ENCODE data around the gene ESX1. TPM values are rescaled to one million over a fixed set of nuclear protein-coding genes. Genes with fewer than 3 reads are reported as not detected.
A peak's percentile ranks its signal among the peaks of the same experiment; 100 is the strongest.
"Not testable (repeated sequence)": the region's sequence is repeated elsewhere in the genome, so short reads cannot be mapped to it uniquely, and the experiment has no call there.

The ESX1 gene
- total RNA-seq, 1 donor from 2014 or later, result not detected

DNA sequence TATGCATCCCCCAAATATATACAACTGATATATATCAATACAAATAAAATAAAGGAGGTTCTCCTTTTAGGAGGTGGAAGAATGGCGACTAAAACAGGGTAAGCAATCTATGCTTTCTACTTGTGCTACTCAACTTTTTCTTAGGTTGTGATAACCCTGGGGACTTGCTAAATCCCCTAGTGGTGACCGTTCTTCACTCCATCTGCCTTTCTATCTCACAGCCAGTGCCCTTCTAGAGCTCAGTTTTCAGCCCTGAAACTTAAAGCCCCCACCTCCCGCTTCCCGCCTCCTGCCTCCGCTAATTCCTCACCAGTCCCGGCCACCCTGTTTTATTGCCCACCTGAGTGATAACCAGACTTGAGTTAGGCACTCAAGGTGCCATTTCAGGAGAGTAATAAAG is 15.5 kb upstream of the ESX1 start:
- H3K36me3 Mint-ChIP-seq (ENCODE audit: unreplicated experiment), result no peaks in the 10 kb centered on the region
- H3K27me3 Mint-ChIP-seq (ENCODE audit: unreplicated experiment), result no peaks in the 10 kb centered on the region
- H3K4me3 Mint-ChIP-seq (ENCODE audit: unreplicated experiment), result no peak overlapping the region
- peaks cover 3% of the 10 kb centered on the region for H3K4me1 Mint-ChIP-seq (ENCODE audit: low read depth, unreplicated experiment)
- H3K27ac Mint-ChIP-seq (ENCODE audit: unreplicated experiment), result no peak overlapping the region
- no peak for DNase-seq
- H3K9me3 Mint-ChIP-seq (ENCODE audit: unreplicated experiment), result no peaks in the 10 kb centered on the region
- TF ChIP-seq, protein P1, sequence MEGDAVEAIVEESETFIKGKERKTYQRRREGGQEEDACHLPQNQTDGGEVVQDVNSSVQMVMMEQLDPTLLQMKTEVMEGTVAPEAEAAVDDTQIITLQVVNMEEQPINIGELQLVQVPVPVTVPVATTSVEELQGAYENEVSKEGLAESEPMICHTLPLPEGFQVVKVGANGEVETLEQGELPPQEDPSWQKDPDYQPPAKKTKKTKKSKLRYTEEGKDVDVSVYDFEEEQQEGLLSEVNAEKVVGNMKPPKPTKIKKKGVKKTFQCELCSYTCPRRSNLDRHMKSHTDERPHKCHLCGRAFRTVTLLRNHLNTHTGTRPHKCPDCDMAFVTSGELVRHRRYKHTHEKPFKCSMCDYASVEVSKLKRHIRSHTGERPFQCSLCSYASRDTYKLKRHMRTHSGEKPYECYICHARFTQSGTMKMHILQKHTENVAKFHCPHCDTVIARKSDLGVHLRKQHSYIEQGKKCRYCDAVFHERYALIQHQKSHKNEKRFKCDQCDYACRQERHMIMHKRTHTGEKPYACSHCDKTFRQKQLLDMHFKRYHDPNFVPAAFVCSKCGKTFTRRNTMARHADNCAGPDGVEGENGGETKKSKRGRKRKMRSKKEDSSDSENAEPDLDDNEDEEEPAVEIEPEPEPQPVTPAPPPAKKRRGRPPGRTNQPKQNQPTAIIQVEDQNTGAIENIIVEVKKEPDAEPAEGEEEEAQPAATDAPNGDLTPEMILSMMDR (IDR thresholded peaks at IDR 0.05; ENCODE audit: partially characterized antibody, unreplicated experiment), result no peak

GRCh38 chrX:104255465-104255864 is 732 bp upstream of the ESX1 start:
- H3K27ac Mint-ChIP-seq (ENCODE audit: unreplicated experiment), result no peak overlapping the region
- H3K36me3 Mint-ChIP-seq (ENCODE audit: unreplicated experiment), result no peaks in the 10 kb centered on the region
- no peak overlapping the region for H3K4me3 Mint-ChIP-seq (ENCODE audit: unreplicated experiment)
- DNase-seq, result no peak
- H3K27me3 Mint-ChIP-seq (ENCODE audit: unreplicated experiment), result peaks cover 8% of the 10 kb centered on the region
- TF ChIP-seq, protein P1 (IDR thresholded peaks at IDR 0.05; ENCODE audit: partially characterized antibody, unreplicated experiment), result no peak
- H3K9me3 Mint-ChIP-seq (ENCODE audit: unreplicated experiment), result no peaks in the 10 kb centered on the region
- no peaks in the 10 kb centered on the region for H3K4me1 Mint-ChIP-seq (ENCODE audit: low read depth, unreplicated experiment)

GRCh38 chrX:104253567-104254441 is 929 bp downstream of the ESX1 start:
- Mint-ChIP-seq H3K27me3 (ENCODE audit: unreplicated experiment) (peaks cover 5% of the 10 kb centered on the region), H3K4me1 (ENCODE audit: low read depth, unreplicated experiment) (no peaks in the 10 kb centered on the region), H3K9me3 (ENCODE audit: unreplicated experiment) (no peaks in the 10 kb centered on the region), H3K4me3 (ENCODE audit: unreplicated experiment) (peak overlapping the region; percentile 75), H3K36me3 (ENCODE audit: unreplicated experiment) (no peaks in the 10 kb centered on the region), H3K27ac (ENCODE audit: unreplicated experiment) (no peak overlapping the region)
- peak; percentile 26 for DNase-seq
- TF ChIP-seq, protein P1 (IDR thresholded peaks at IDR 0.05; ENCODE audit: partially characterized antibody, unreplicated experiment), result no peak

DNA sequence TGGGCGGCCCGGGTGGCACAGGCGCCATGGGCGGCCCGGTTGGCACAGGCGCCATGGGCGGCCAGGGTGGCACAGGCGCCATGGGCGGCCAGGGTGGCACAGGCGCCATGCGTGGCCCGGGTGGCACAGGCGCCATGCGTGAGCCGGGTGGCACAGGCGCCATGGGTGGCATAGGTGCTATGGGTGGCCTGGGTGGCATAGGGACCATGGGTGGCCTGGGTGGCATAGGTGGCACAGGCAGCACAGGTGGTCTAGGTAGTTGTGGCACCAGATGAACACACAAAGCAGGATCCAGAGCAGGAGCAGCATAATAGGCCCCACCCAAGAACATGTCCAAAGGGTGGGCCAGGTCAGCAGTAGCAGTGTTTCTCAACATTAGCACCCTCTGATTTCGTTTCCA is 4.3 kb downstream of the ESX1 start:
- no peak for DNase-seq
- no peak overlapping the region for H3K27ac Mint-ChIP-seq (ENCODE audit: unreplicated experiment)
- no peaks in the 10 kb centered on the region for H3K4me1 Mint-ChIP-seq (ENCODE audit: low read depth, unreplicated experiment)
- TF ChIP-seq, protein P1 (IDR thresholded peaks at IDR 0.05; ENCODE audit: partially characterized antibody, unreplicated experiment), result no peak
- no peaks in the 10 kb centered on the region for H3K36me3 Mint-ChIP-seq (ENCODE audit: unreplicated experiment)
- no peaks in the 10 kb centered on the region for H3K9me3 Mint-ChIP-seq (ENCODE audit: unreplicated experiment)
- H3K4me3 Mint-ChIP-seq (ENCODE audit: unreplicated experiment), result no peak overlapping the region
- H3K27me3 Mint-ChIP-seq (ENCODE audit: unreplicated experiment), result peaks cover 2% of the 10 kb centered on the region

GRCh38 chrX:104230060-104230459 is 24.7 kb downstream of the ESX1 start:
- H3K4me1 Mint-ChIP-seq (ENCODE audit: low read depth, unreplicated experiment); H3K27ac Mint-ChIP-seq (ENCODE audit: unreplicated experiment); H3K9me3 Mint-ChIP-seq (ENCODE audit: unreplicated experiment); H3K27me3 Mint-ChIP-seq (ENCODE audit: unreplicated experiment); H3K4me3 Mint-ChIP-seq (ENCODE audit: unreplicated experiment); H3K36me3 Mint-ChIP-seq (ENCODE audit: unreplicated experiment); DNase-seq: not testable (repeated sequence)

Measured in glutamatergic neuron (in vitro differentiated cells).